Kidney (tissue), 14 donors: ENCODE data around the gene LIX1L. TPM values are rescaled to one million over a fixed set of nuclear protein-coding genes. Genes with fewer than 3 reads are reported as not detected.

Experiments used
- DNase-seq, 5 donors: peaks; one replicate each; pipeline ENCODE4 v3.0.0-alpha.2; 2013 to 2020
- FAIRE-seq: peaks from 2 replicates; lab custom pipeline; 2012; peaks lifted over from hg19 to GRCh38; lab: Jason Lieb, UNC
- H3K27ac ChIP-seq, 2 donors: one replicate each; pipeline ENCODE4 v1.7.0; 2013; ENCODE audit warnings: low read depth in 2 of 2, low read length in 2 of 2, inconsistent platforms in 1 of 2
- H3K27me3 ChIP-seq: one replicate; pipeline ENCODE4 v1.7.1; 2013; ENCODE audit warnings: low read length, inconsistent platforms; ENCODE audit not compliant: control insufficient read depth, insufficient read depth
- H3K36me3 ChIP-seq, 3 donors: one replicate each; pipeline versions ENCODE4 v1.7.0 to v1.7.1; 2013; ENCODE audit warnings: low read length in 3 of 3, control low read depth in 1 of 3, inconsistent platforms in 1 of 3; ENCODE audit not compliant: insufficient read depth in 3 of 3, control insufficient read depth in 2 of 3
- H3K4me1 ChIP-seq, 3 donors: one replicate each; pipeline versions ENCODE4 v1.7.0 to v1.7.1; 2013; ENCODE audit warnings: low read length in 3 of 3, inconsistent platforms in 1 of 3, low read depth in 1 of 3; ENCODE audit not compliant: control insufficient read depth in 2 of 3, insufficient read depth in 2 of 3
- H3K4me3 ChIP-seq, 3 donors: one replicate each; pipeline versions ENCODE4 v1.7.0 to v1.8.1; 2013; ENCODE audit warnings: low read length in 3 of 3, control low read depth in 1 of 3, inconsistent platforms in 1 of 3
- H3K9ac ChIP-seq, 3 donors: one replicate each; pipeline versions ENCODE4 v1.7.0 to v1.7.1; 2013; ENCODE audit warnings: low read length in 3 of 3, control low read depth in 1 of 3, inconsistent platforms in 1 of 3
- H3K9me3 ChIP-seq, 3 donors: one replicate each; pipeline versions ENCODE4 v1.7.0 to v1.7.1; 2013; ENCODE audit warnings: low read length in 3 of 3, control low read depth in 1 of 3, inconsistent platforms in 1 of 3; ENCODE audit not compliant: control insufficient read depth in 2 of 3, insufficient read depth in 1 of 3
- intact Hi-C: fragments of 100-400 bp; cut with DNase I; formaldehyde crosslinking; loops from one replicate; pipeline ENCODE4 v1.11.1; 2022
- polyA plus RNA-seq: library from polyadenylated mRNA; stranded (reverse); fragments of 350-450 nt; fragmentation: Illumina TruSeq; extraction: RNeasy Lipid Tissue Mini Kit (QIAGEN cat#74804); gene quantifications from one replicate; pipeline ENCODE4 v1.2.3, GENCODE V29; 2014; ENCODE audit warnings: low read depth, low replicate concordance; ENCODE audit not compliant: insufficient read depth
- total RNA-seq: library from RNA; stranded (reverse); fragmentation: NEBNext Ultra II Directional; extraction: Animal tissue kit (Norgen Biotek cat#: 25700); gene quantifications from one replicate; pipeline ENCODE4 v1.2.1, GENCODE V29; 2021
- TF ChIP-seq, protein P1 (sequence below): IDR thresholded peaks from 3 replicates; pipeline ENCODE4 v1.5.1; 2012; ENCODE audit warnings: mild to moderate bottlenecking, moderate library complexity, borderline replicate concordance; ENCODE audit not compliant: insufficient read depth; ENCODE audit errors: extremely low read depth
- donor health status: control.
- donor health status: control.
- donor health status: control.
- donor health status: control.
- donor health status: control.
- donor health status: DM: yes; HTN: yes; CAD: no.
- donor health status: Normal renal cell carcinoma (clear cell type).

Gene LIX1L
- total and polyA plus RNA-seq, 2 donors from 2014 or later = 10.0 to 27.8 TPM

GRCh38 chr1:145893306-145894055 is 64.3 kb downstream of the LIX1L start:
- FAIRE-seq (no peak), DNase-seq (no peak)
- H3K9ac ChIP-seq = no peak overlapping the region
- intact Hi-C loops = no loop called here
- no peaks in the 10 kb centered on the region for H3K27me3 ChIP-seq
- no peaks in the 10 kb centered on the region for H3K9me3 ChIP-seq
- TF ChIP-seq, protein P1, sequence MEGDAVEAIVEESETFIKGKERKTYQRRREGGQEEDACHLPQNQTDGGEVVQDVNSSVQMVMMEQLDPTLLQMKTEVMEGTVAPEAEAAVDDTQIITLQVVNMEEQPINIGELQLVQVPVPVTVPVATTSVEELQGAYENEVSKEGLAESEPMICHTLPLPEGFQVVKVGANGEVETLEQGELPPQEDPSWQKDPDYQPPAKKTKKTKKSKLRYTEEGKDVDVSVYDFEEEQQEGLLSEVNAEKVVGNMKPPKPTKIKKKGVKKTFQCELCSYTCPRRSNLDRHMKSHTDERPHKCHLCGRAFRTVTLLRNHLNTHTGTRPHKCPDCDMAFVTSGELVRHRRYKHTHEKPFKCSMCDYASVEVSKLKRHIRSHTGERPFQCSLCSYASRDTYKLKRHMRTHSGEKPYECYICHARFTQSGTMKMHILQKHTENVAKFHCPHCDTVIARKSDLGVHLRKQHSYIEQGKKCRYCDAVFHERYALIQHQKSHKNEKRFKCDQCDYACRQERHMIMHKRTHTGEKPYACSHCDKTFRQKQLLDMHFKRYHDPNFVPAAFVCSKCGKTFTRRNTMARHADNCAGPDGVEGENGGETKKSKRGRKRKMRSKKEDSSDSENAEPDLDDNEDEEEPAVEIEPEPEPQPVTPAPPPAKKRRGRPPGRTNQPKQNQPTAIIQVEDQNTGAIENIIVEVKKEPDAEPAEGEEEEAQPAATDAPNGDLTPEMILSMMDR = no peak
- no peak overlapping the region for H3K4me3 ChIP-seq
- H3K4me1 ChIP-seq = peaks cover 0 to 12% (median 6%) of the 10 kb centered on the region in 3 donors
- no peaks in the 10 kb centered on the region for H3K36me3 ChIP-seq
- peak overlapping the region in 1 of 2 donors; percentile 89 for H3K27ac ChIP-seq

DNA sequence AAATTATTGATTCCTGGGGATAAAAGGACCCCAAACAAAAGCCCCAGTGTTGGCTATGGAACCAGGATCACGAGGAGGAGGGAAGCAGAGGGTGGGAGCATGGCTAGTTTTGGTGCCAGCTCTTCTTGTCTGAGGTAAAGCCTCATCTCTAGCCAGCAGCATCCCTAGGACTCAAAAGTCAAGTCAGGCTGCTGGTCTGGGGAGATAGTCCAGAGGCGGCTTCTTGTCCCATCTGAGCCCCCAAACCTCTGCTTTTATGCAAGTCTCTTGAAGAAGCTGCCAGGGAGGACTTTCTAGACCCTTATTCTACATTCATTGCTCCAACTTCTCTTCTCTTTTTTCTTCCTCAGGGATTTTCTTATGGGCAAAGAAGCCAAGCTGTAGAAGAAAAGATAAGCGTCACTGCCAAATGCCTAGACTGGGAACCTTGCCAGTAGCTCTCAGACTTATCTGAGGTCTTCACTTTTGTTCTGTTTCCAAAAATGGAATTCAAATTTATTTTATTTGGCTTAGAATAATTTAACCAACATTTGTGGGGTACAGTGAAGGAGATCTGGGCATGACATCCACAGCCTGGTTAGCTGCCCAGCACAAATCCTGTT is 65.2 kb downstream of the LIX1L start:
- H3K4me3 ChIP-seq = peak overlapping the region in 1 of 3 donors; percentile 43
- no peaks in the 10 kb centered on the region for H3K36me3 ChIP-seq
- peaks cover 0 to 12% (median 6%) of the 10 kb centered on the region in 3 donors for H3K4me1 ChIP-seq
- TF ChIP-seq, protein P1 = no peak
- H3K9ac ChIP-seq = peak overlapping the region in 1 of 3 donors; percentile 42
- FAIRE-seq = no peak
- no peaks in the 10 kb centered on the region for H3K9me3 ChIP-seq
- peak overlapping the region; percentile 87 to 89 for H3K27ac ChIP-seq
- H3K27me3 ChIP-seq = no peaks in the 10 kb centered on the region
- DNase-seq = peak in 1 of 5 donors; percentile 24
- intact Hi-C loops = no loop called here

DNA sequence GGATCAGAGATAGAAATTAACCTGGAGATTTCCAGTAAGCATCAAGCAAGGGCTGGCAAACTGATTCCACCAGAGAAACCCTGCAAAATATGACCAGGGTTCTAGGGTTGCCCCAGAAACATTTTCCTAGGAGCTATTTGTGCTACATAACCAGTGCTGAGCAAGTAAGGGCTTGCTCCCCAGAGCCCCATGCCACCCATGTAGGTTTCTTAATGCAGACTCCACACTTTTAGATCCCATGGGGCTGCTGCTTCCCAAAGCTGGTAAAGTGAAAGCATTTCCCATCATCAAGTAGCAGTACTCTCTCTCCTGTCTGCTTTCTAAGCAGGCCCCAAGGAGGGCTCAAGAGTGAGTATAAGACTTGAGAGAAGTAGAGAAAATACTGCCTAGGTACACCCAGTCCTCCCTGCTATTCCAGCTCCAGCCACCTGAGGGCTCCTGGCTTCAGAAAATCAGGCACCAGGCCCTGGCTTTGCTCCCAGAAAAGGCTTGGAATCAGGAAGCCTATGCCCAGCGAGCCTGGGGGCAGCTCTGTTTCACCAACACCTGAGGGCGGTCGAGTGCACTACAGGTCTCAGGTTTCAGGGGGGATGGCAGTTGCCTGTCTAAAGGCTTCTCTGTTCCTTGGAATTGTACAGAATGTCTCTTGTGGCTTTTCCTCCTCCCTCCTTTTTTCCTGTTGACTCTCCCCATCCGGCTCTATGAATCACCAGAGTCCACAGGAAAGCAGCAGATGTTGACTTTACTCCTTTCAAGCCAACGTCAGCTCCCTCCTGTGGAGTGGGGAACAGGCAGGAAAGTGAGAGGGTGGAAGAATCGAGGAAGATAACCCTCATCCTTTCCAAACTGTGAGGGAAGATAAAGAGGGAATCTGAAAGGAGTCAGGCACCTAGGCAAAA is 66.0 kb downstream of the LIX1L start:
- peak overlapping the region in 2 of 3 donors; percentile 8 to 43 for H3K4me3 ChIP-seq
- FAIRE-seq = peak; percentile 29

More for the DNA sequence above, 66.0 kb downstream of the LIX1L start:
- no peaks in the 10 kb centered on the region for H3K9me3 ChIP-seq
- no peaks in the 10 kb centered on the region for H3K36me3 ChIP-seq
- H3K4me1 ChIP-seq = peaks cover 0 to 12% (median 6%) of the 10 kb centered on the region in 3 donors
- intact Hi-C loops = no loop called here
- TF ChIP-seq, protein P1 = peak; percentile 92
- peak; percentile 96 to 98 (median 98) for DNase-seq
- peak overlapping the region in 2 of 3 donors; percentile 5 to 42 for H3K9ac ChIP-seq
- peak overlapping the region; percentile 87 to 89 for H3K27ac ChIP-seq
- H3K27me3 ChIP-seq = no peaks in the 10 kb centered on the region
